ENCODE measurements around the gene TBX15.
"Not testable (repeated sequence)": the region's sequence is repeated elsewhere in the genome, so short reads cannot be mapped to it uniquely, and the experiment has no call there.

TBX15 gene

DNA sequence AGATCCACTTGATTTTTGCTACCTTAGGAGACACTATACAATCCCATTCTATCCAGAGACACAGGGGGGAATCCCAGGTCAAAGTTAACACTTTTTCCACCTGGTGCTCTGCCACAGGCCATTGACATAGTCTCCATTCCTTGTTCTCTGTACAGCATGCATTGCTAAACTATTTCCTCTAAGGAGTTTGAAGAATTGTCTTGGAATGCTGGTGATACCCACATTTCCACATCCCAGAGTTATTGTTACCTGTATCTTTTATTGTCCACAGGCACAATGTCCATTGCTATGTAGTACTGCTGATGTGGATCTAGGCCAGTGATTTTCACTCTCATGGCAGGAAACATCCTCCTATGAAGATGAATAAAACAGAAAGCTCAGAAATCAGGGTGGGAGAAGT, 61.9 kb downstream of the TBX15 start:
- DNase-seq (ENCODE audit: low spot score) = no peak

DNA sequence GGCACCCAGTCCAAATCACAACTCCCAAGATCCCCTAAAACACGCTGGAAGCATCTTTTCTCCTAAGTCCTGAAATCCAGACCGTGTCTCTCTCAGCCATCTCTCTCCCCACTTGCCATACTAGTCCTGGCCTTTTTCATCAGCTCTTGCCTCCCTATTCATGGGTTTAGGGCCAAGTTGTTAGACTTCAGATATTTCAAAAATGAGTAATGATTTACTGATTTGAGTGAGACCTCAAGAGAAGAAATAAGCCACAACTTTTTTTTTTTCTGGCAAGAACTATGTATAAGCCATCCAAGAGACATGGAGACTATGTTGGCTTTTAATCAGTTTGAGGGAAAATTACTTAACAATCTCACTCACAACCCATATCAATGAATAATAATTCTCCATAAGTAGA, 62.5 kb downstream of the TBX15 start:
- DNase-seq (ENCODE audit: low spot score) = no peak

DNA sequence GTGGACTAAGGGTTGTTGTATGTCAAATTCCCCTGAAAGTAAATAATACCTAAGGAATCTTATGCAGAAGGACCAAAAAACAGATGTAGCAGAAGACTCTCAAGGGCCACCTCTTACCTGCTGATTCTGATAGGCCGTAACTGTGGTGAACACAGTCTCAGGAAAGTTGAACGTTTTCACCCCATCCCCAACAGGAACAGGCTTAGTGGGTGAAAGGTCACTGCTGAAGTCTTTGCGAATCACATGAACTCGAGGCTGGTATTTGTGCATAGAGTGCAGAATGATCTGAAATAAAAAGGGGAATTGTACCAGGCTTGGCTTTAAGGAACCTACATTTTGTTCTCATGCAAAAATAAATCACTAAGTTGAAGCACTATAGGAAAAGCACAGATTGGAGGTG, 64.8 kb downstream of the TBX15 start:
- no peak for DNase-seq (ENCODE audit: low spot score)

DNA sequence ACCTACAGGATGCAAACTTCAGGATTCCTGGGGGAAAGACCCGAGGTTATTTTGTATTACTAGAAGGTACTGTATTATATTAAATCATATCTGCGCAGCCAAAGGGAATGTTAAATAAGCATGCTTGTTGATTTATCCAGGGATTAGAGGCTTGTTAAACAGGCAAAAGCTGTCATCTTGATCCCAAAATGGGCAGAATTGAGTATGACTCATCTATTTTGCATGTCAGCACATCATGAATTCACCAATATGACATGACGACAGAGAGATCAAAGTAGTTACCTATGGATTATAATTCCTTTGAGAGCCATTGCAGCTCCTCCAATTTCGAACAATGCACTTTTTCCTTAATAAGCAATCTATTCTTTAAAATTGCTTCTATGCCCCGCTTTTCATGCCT, 66.1 kb downstream of the TBX15 start:
- no peak for DNase-seq (ENCODE audit: low spot score)

DNA sequence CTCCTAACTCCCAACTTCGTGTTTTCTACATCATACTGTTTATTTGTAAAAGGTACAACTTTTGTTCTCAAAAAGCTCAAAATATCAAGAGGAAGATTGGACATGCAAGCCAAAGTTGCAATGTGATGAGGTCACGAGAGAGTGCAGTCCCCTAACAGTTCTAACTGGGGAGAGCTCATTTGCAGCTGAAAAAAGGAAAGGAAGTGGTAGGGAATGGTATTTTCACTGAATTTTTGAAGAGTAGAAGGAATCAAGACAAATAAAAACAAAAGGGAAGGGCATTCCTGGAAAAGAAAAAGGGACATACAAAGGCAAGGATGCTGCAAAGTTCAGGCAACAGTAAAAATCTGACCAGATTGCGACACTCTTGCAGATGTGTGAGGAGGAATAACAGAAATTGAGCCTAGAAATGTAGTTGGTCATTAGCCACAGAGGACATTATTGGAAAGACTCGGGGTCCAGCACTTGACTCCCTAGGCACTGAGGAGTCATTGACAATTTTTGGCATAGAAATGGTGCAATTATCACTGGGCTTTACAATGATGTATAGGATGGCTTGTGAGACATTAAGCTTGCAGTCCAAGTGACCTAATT, 67.9 kb downstream of the TBX15 start:
- DNase-seq (ENCODE audit: low spot score) = no peak

DNA sequence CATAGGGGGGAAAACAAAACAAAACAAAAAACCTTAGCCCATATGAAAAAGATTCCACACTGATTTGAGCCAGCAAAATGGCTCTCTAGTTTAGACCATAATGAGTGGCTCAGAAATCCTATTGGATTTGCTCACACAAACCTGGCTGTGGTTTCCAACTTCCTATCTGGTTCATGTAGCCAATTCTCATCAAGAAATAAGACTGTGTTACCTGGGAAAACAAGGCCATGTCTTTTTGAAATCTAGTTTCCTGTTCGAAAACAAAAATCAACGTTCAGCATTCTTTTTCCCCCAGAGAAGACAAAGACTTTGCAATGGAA, 69.2 kb downstream of the TBX15 start:
- no peak for DNase-seq (ENCODE audit: low spot score)

DNA sequence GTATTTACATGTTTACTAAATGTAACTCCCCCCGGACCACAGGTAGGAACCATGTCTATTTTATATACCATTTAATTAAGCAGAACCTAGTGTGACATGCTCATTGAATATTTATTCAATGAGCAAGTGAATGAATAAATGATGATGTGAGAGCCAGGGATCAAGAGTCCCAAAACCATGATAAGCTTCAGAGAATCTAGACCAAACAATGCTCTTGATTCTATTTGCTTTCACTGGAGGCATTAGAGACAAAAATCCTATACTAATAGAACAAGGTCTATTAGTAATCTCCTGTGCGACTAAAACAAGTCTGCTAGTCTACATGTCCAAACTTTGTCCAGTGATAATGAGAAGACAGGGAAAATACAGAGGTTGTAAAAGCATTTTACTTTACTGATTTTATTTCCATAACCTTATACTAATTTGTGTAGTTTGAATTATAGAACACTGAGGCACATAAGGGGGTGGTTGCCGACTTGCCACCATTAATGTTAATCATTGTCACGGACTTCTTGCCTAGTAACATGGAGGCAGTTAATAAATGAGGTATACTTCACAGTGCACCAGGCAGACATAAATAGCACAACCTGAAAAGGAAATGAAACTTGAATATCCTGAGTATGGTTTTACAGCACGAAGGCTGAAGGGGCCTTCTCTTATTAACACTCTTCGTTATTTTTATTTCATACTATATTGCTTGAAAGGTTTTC, 69.8 kb downstream of the TBX15 start:
- no peak for DNase-seq (ENCODE audit: low spot score)

DNA sequence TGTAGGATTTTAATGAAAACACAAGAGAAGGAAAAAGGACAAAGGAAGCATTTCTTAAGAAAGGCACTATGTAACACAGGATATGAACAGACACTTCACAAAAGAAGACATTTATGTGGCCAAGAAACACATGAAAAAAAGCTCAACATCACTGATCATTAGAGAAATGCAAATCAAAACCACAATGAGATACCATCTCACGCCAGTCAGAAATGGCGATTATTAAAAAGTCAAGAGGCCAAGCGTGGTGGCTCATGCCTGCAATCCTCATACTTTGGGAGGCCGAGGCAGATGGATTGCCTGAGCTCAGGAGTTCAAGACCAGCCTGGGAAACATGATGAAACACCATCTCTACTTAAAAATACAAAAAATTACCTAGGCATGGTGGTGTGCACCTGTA, 71.8 kb downstream of the TBX15 start:
- DNase-seq (ENCODE audit: low spot score) = not testable (repeated sequence)

DNA sequence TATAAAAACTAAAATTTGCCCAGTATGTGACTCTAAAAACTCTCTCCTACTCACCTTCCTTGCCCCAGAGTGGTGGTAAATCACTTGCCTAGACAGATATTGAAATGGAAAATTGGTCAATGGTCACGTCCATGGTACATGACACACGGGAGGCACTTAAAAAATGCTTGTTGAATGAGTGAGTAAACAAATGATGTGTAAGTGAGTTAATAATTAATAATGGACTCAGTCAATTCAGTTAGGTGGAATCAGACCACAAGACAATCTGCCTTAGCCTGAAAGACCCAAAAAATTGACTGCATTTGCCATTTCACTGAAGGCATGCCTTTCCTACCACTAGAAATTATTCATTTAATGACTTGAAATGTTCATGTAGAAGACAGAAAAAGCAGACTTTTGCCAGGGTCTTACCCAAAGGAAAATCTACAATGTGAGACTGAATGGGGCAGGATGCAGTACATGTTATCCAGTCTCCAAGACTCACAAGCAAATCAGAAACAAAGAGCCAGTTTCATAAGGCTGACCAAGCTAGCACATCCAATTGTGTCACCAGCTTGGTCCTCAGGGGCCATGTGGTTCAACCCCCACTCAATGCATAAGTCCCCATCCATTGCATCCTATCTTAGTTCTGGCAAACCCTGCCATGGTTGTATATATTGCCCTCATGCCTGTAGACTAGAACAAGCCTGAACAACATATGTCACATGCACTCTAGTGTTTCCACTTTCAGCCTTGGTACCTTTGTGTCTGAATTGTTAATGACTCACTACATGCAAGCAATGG, 73.6 kb downstream of the TBX15 start:
- DNase-seq (ENCODE audit: low spot score) = no peak

DNA sequence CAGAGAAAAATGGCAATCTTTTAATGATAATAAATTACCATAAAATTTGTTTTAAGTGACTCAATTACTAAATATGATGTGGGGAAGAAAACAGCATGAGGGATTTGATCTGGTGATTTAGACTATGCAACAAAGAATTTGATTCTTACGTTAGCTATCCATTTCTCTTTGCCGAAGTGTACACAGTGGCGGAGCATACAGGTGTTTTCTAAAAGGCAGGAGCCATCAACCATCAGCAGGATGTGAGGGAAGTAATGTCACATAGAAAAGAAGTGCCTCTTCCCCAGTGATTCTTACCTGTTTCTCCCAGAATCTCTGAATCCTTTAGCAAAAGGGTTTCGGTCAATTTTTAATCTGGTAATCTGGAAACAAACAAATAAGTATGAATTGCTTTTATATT, 74.3 kb downstream of the TBX15 start:
- DNase-seq (ENCODE audit: low spot score) = no peak

DNA sequence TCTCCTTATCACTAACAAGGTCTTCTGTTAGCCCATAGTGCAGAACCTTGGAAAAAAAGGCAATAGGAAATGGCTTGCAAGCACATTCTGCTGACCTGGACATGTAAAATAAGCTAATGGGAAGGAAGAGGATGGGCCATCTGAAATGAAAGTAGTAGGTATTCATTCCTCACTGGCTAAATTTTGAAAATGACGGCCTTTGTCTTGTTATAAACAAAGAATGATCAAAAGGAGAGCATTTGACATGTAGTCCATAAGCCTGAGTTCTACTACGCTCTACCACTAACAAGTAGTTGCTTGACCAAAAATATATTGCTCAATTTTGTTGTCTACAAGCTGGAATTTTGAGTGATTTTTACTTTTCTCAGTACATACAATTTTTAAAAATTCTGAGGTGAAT, 75.6 kb downstream of the TBX15 start:
- no peak for DNase-seq (ENCODE audit: low spot score)

DNA sequence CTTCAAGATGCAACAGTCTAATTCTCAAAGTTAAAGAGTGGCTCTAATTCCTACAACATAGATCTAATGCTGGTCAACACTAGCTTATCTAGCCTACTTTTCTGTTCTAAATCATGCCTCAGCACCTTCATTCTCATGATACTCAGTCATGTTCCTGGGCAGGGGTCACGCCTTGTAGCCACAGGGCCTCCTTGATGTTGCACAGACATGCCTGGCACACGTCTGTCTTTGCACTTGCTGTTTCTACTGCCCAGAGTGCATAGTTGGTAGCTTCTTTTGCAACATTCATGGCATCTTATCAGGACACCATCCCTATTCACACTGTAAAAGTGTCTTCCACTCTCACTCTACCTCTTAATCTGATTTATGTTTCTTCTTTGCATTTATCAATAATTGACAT, 76.6 kb downstream of the TBX15 start:
- no peak for DNase-seq (ENCODE audit: low spot score)

DNA sequence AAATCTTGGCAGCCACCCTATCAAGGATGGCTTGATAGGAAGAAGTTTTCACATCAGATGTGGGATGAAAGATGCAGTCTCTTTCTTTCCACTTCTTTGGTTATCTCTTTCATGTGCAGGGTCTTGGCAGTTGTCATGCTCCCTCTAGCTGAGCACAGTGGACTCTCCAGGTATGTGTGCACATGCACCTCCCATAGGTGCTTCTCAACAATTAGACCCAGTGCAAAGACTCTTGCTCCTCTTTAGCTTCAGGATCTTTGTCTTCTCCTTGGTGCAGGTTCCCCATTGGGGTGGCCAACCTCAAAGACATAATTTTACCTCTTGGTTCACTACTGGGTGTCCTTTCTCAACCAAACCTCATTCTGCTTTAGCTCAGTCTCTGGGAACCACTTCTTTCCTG, 80.7 kb downstream of the TBX15 start:
- DNase-seq (ENCODE audit: low spot score) = no peak

DNA sequence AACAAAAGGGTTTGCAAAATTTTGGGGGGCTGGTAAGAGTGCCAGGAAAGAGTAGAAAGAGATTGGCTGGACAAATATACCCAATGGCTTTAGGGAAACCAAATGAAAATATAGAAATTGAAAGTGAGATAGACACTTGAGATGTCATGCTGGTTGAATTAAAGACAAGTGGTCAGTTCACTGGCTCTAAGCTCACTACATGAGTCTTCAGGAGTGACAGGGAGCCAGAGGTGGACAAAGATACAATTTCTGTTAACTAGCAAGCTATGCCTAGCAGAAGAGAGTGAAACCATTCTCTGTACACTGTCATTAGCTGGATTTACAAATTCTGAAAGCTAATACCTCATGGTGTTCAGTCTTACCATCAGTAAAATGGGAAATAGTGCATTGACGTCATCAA, 82.5 kb downstream of the TBX15 start:
- DNase-seq (ENCODE audit: low spot score) = no peak

DNA sequence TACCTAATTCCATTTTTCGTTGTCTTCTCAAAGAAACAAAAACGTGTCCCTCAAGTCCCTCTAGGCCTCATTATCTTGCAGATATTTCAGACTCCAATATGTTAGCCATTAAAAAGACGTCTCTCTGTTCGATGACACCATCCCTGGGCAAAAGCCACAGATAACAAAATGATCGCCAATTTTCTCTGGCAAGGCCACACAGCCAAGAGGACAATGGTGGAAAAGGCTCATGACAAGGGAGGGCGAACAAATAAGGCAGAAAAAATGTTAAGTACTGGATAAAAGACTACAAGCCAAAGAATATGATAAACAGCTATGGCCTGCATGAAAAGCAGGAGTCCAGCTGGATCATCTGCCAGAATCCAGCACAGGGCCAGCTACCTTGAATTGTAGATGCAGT, 82.9 kb downstream of the TBX15 start:
- DNase-seq (ENCODE audit: low spot score) = no peak

DNA sequence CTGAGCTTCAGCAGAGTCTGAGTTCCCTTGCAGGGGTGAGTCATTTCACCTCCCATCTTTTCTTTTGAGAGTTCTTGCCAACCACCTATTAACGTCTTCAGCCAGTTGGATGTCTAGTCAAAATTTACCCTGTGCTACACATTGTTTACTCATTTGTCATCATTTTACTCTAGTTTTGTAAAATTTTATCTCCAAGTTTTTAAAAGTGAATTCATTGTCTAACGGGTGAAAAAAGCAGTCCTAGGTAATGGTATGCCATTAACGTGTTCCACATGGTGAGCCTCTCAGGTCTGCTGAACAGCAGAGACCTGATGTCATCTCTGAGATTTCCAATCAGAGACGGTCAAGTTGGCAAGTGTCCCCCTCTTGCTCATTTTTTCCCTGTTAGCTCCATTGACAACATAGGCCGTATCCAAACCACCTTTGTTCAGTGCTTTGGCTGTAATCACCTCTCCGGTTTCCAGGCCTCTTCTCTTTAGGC, 85.4 kb downstream of the TBX15 start:
- DNase-seq (ENCODE audit: low spot score) = no peak

DNA sequence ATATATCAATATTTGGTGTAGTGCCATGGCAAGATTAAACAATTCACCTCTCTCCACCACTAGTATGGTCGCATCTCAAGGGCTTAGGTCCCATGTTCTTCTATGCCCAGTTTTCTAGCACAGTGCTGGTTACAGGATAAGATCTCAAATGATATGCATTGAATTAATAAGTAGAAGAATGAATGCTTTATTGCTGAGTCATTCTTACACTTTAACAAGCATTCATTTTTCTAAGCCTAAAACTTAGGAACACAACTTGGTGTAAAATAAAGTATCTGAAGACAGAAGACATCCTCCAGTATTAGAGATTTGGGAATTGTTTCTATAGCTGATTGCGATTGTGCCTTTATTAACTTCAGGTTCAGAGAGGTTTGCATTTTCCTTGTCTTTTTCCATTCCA, 85.8 kb downstream of the TBX15 start:
- no peak for DNase-seq (ENCODE audit: low spot score)

DNA sequence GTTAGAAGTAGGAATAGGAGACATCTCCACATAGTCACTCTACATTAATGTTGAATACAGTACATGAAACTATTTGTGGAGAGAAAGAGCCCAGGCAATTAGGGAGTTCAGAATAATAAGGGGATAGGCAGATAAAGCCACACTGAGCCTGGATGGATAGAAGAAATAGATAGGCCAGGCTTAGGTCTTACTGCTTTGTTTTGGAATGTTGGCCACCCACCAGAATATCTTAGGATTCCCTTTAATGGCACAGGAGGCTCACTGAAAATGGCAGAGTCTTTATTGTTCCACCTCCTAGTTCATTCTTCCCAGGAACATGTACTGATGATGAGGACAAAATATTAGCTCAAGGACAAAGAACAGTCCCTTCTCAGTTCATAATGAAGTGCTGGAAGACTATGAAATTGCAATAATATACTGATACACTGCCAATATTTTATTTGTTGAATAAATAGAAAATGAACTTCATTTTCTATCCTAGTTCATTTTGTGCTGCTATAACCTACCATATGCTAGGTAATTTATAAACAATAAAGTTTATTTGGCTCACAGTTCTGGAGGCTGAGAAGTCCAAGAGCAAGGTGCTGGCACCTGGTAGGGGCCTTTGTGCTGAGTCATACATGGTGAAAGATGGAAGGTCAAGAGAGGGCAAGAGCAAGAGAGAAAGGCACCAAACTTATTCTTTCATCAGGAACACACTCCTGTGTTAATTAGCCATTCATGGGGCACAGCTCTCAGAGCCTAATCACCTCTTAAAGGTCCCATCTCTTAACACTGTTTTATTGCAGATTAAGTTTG, 87.3 kb downstream of the TBX15 start:
- no peak for DNase-seq (ENCODE audit: low spot score)

DNA sequence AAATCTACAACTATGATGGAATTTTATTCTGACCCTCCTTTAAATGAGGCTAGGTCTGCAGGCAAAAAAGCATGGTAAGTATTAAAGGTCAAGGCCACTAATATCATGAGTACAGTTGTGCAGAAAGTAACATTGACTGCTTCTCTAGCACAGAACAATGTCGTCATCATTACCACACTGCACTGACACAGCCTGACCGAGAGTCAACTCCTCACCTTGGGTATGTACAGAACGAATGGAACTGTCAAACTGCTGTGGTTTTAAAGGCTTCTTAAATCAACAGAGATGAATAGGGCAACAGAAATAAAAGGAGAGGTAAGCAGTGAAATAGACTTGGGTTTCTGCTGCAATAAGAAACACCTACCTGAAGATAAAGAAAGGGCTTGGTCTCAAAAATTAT, 88.8 kb downstream of the TBX15 start:
- no peak for DNase-seq (ENCODE audit: low spot score)

DNA sequence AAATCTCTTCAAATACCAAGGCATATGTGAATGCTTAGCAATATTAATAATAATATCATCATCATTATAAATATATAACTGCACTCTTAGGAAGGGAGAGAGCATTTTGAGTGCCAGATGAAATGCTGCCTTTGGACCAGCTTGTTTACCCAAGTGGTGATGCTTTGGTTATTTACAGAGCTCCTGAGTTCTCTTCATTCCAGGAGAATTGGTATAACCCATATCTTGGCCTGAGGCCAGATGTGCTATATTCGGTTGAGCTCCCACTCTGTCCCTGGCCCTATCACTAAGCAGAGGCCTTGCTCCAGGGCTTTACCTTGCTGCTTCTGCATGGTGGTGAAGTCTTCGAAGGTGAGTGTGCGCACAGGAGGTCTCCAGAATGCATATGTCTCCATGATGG, 89.4 kb downstream of the TBX15 start:
- DNase-seq (ENCODE audit: low spot score) = no peak

DNA sequence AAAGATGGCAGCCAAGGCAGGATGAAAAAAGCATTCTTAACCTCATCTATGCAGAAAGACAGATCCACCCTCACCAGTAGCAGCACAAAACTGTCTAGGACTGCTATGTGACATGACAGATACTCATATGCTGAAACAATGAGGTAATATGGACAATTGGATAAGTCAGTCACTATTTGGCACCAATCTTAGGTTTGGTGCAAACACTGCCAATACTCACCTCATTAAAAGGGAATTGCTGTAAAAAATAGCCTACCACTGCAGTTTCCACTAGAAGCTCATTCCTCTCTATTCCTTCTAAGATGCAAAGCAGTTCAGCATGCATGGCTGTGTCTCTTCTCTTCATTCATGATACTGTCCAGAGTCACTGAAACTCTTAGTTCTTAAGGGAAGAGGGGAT, 91.7 kb downstream of the TBX15 start:
- no peak for DNase-seq (ENCODE audit: low spot score)

DNA sequence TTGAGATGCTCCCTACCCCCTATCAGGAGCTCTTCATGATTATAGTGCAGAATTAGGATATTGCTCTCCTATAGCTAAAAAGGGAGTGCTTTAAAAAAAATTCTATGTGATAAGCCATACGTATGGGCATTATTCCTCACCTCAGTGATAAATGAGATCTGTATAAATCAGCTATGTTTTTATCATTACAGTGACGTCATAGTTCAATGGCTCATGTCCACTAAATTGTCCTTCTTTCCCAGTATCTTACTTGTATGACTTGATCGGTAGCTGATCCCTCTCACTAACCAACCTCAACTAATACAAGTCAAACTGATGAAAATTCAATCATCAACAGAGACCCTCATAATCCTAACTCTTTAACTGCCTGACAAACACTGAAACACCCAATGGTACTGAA, 93.3 kb downstream of the TBX15 start:
- no peak for DNase-seq (ENCODE audit: low spot score)

Data from ecto neural progenitor cell (in vitro differentiated cells).